HepG2 (cell line): ENCODE measurements around the gene RFX2. TPM values are rescaled to one million over a fixed set of nuclear protein-coding genes. Genes with fewer than 3 reads are reported as not detected.

ENCODE experiments used
- ATF2 ChIP-seq: sonication (generic); formaldehyde crosslinking; IDR thresholded peaks from 2 replicates; pipeline ENCODE4 v1.4.0; 2020; ENCODE audit warnings: missing genetic modification reagents
- ATF5 ChIP-seq: sonication (generic); formaldehyde crosslinking; IDR thresholded peaks from 2 replicates; pipeline ENCODE4 v1.4.0; 2020; ENCODE audit warnings: mild to moderate bottlenecking, low read depth, missing genetic modification reagents
- MEIS2 ChIP-seq: sonication (generic); formaldehyde crosslinking; IDR thresholded peaks from 2 replicates; pipeline ENCODE4 v1.9.0; 2021; ENCODE audit warnings: mild to moderate bottlenecking, missing genetic modification reagents
- MXI1 ChIP-seq: IDR thresholded peaks from 3 replicates; pipeline ENCODE4 v1.6.1; 2012; ENCODE audit warnings: low read depth, low read length, inconsistent platforms, borderline replicate concordance
- NONO ChIP-seq, 2 experiments: fragments of 450-650 bp in 1 of 2; sonication (generic) in 1 of 2; formaldehyde crosslinking in 1 of 2; IDR thresholded peaks in 1 of 2; conservative IDR thresholded peaks in 1 of 2; 2 replicates each; pipeline versions ENCODE4 v1.6.1 to v1.8.0; 2017 to 2022; ENCODE audit warnings: mild to moderate bottlenecking in 1 of 2, missing genetic modification reagents in 1 of 2, moderate library complexity in 1 of 2
- RBM22 ChIP-seq: fragments of 200-400 bp; formaldehyde crosslinking; optimal IDR thresholded peaks from 2 replicates; pipeline ENCODE3; 2017; ENCODE audit warnings: mild to moderate bottlenecking, low read length, moderate library complexity
- RFXAP ChIP-seq: sonication (generic); formaldehyde crosslinking; IDR thresholded peaks from 2 replicates; pipeline ENCODE4 v1.4.0; 2020; ENCODE audit warnings: missing genetic modification reagents, borderline replicate concordance
- SIX4 ChIP-seq: sonication (generic); formaldehyde crosslinking; IDR thresholded peaks from 2 replicates; pipeline ENCODE4 v1.4.0; 2020; ENCODE audit warnings: missing genetic modification reagents
- ZKSCAN5 ChIP-seq: sonication (generic); formaldehyde crosslinking; IDR thresholded peaks from 2 replicates; pipeline ENCODE4 v1.5.1; 2020; ENCODE audit warnings: mild to moderate bottlenecking, missing genetic modification reagents
- ZNF10 ChIP-seq: sonication (generic); formaldehyde crosslinking; IDR thresholded peaks from 2 replicates; pipeline ENCODE4 v1.4.0; 2020; ENCODE audit warnings: mild to moderate bottlenecking, low read depth, missing genetic modification reagents, borderline replicate concordance
- ZNF225 ChIP-seq: sonication (generic); formaldehyde crosslinking; IDR thresholded peaks from 2 replicates; pipeline ENCODE4 v1.4.0; 2020; ENCODE audit warnings: mild to moderate bottlenecking, missing genetic modification reagents
- ZNF343 ChIP-seq: sonication (generic); formaldehyde crosslinking; IDR thresholded peaks from 2 replicates; pipeline ENCODE4 v1.4.0; 2020; ENCODE audit warnings: mild to moderate bottlenecking, missing genetic modification reagents
- ZNF468 ChIP-seq: sonication (generic); formaldehyde crosslinking; IDR thresholded peaks from 2 replicates; pipeline ENCODE4 v1.8.0; 2022; ENCODE audit warnings: mild to moderate bottlenecking, moderate library complexity, missing genetic modification reagents
- ZNF616 ChIP-seq: sonication (generic); formaldehyde crosslinking; IDR thresholded peaks from 2 replicates; pipeline ENCODE4 v1.5.0; 2020; ENCODE audit warnings: low read depth, mild to moderate bottlenecking, missing genetic modification reagents
- ZNF816 ChIP-seq: sonication (generic); formaldehyde crosslinking; IDR thresholded peaks from 2 replicates; pipeline ENCODE4 v1.8.0; 2022; ENCODE audit warnings: missing genetic modification reagents, mild to moderate bottlenecking, borderline replicate concordance
- ZNF83 ChIP-seq: sonication (generic); formaldehyde crosslinking; IDR thresholded peaks from 2 replicates; pipeline ENCODE4 v1.4.0; 2020; ENCODE audit warnings: missing genetic modification reagents, mild to moderate bottlenecking, borderline replicate concordance
- ZNF839 ChIP-seq: sonication (generic); formaldehyde crosslinking; IDR thresholded peaks from 2 replicates; pipeline ENCODE4 v1.4.0; 2020; ENCODE audit warnings: missing genetic modification reagents, mild to moderate bottlenecking, borderline replicate concordance
- polyA plus RNA-seq, 8 experiments: library from polyadenylated mRNA; depleted of rRNA in 3 of 8; stranded (reverse) in 7 of 8; unstranded in 1 of 8; fragments of >200 nt; fragmentation: Illumina TruSeq in 4 of 8; extraction: Trizol in 4 of 8; gene quantifications; 2 replicates each; pipeline versions ENCODE4 v1.2.1 to v1.2.3, GENCODE V29; 2011 to 2016; ENCODE audit warnings: low read depth in 4 of 8, missing spikeins in 1 of 8, mixed read lengths in 1 of 8; ENCODE audit not compliant: insufficient read depth in 1 of 8
- total RNA-seq, 5 experiments: library from RNA; depleted of rRNA; stranded (reverse); fragments of >200 nt; fragmentation: Illumina TruSeq; extraction: Trizol; gene quantifications; 2 replicates each; pipeline ENCODE4 v1.2.3, GENCODE V29; 2016; ENCODE audit warnings: low read depth in 1 of 5
- TF ChIP-seq, protein P1 (sequence below): sonication (generic); formaldehyde crosslinking; IDR thresholded peaks from 2 replicates; pipeline ENCODE4 v1.8.0; 2022; ENCODE audit warnings: mild to moderate bottlenecking, missing genetic modification reagents, moderate library complexity
- TF ChIP-seq, protein P2 (sequence below): sonication (generic); formaldehyde crosslinking; IDR thresholded peaks from 2 replicates; pipeline ENCODE4 v1.5.0; 2020; ENCODE audit warnings: mild to moderate bottlenecking, missing genetic modification reagents, borderline replicate concordance
- TF ChIP-seq, protein P3 (sequence below): IDR thresholded peaks from 2 replicates; pipeline ENCODE4 v1.6.1; 2018; ENCODE audit warnings: missing genetic modification reagents

RFX2 gene
- total and polyA plus RNA-seq, 2 of the 13 experiments (the other 11 are each of a cell fraction or from before 2014, with no cell fraction given) = 2.8 to 3.3 TPM

- TF ChIP-seq NONO (IDR thresholded peaks at IDR 0.05) (no peak), NONO (CRISPR knock-in tag; conservative IDR thresholded peaks at IDR 0.05) (peak; percentile 96), ZNF343 (CRISPR knock-in tag) (no peak), ZNF468 (CRISPR knock-in tag) (no peak), MXI1 (peak; percentile 93; the same call in 1 of the 3 replicates), ZNF225 (CRISPR knock-in tag) (0 out of 2 replicates have a peak, but pooled peaks have one; percentile 61), ZNF616 (CRISPR knock-in tag) (no peak), SIX4 (CRISPR knock-in tag) (0 out of 2 replicates have a peak, but pooled peaks have one; percentile 58), ZNF839 (CRISPR knock-in tag) (no peak), ATF5 (CRISPR knock-in tag) (no peak), MEIS2 (CRISPR knock-in tag) (peak; percentile 99), RFXAP (CRISPR knock-in tag) (peak; percentile 89), ZNF10 (CRISPR knock-in tag) (no peak), ZNF83 (peak; percentile 70; the same call in 1 of the 2 replicates), ATF2 (0 out of 2 replicates have a peak, but pooled peaks have one; percentile 11), ZKSCAN5 (CRISPR knock-in tag) (no peak), ZNF816 (CRISPR knock-in tag) (peak; percentile 96; the same call in 1 of the 2 replicates), RBM22 (peak; percentile 60)
- TF ChIP-seq, protein P1, sequence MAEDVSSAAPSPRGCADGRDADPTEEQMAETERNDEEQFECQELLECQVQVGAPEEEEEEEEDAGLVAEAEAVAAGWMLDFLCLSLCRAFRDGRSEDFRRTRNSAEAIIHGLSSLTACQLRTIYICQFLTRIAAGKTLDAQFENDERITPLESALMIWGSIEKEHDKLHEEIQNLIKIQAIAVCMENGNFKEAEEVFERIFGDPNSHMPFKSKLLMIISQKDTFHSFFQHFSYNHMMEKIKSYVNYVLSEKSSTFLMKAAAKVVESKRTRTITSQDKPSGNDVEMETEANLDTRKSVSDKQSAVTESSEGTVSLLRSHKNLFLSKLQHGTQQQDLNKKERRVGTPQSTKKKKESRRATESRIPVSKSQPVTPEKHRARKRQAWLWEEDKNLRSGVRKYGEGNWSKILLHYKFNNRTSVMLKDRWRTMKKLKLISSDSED (CRISPR knock-in tag) = no peak
- TF ChIP-seq, protein P2, sequence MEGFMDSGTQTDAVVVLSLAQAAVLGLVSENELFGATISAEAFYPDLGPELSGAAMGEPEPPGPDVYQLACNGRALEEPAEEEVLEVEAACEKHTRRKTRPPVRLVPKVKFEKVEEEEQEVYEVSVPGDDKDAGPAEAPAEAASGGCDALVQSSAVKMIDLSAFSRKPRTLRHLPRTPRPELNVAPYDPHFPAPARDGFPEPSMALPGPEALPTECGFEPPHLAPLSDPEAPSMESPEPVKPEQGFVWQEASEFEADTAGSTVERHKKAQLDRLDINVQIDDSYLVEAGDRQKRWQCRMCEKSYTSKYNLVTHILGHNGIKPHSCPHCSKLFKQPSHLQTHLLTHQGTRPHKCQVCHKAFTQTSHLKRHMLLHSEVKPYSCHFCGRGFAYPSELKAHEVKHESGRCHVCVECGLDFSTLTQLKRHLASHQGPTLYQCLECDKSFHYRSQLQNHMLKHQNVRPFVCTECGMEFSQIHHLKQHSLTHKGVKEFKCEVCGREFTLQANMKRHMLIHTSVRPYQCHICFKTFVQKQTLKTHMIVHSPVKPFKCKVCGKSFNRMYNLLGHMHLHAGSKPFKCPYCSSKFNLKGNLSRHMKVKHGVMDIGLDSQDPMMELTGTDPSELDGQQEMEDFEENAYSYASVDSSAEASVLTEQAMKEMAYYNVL (CRISPR knock-in tag) = peak; percentile 96
- TF ChIP-seq, protein P3, sequence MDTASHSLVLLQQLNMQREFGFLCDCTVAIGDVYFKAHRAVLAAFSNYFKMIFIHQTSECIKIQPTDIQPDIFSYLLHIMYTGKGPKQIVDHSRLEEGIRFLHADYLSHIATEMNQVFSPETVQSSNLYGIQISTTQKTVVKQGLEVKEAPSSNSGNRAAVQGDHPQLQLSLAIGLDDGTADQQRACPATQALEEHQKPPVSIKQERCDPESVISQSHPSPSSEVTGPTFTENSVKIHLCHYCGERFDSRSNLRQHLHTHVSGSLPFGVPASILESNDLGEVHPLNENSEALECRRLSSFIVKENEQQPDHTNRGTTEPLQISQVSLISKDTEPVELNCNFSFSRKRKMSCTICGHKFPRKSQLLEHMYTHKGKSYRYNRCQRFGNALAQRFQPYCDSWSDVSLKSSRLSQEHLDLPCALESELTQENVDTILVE (CRISPR knock-in tag) = peak; percentile 49
These were observed 148.0 kb downstream of the RFX2 start (continued) for GRCh38 chr19:5961969-5962945.
